Spleen (tissue), 7 donors: ENCODE data around the gene MYO1D.

Experiments
- CTCF ChIP-seq, 11 experiments: fragments of 200-600 bp in 7 of 11; fragments of 450-650 bp in 4 of 11; sonication (generic) in 4 of 11; IDR thresholded peaks in 8 of 11; conservative IDR thresholded peaks in 3 of 11; 1 replicate in 7 of 11; 2 replicates in 4 of 11; pipeline versions ENCODE4 v1.4.0 to v1.8.0; 2016 to 2021; ENCODE audit warnings: antibody characterized with exemption in 11 of 11, inconsistent platforms in 4 of 11, mild to moderate bottlenecking in 1 of 11
- POLR2A ChIP-seq, 3 donors: fragments of 450-650 bp; IDR thresholded peaks; one replicate each; pipeline ENCODE4 v1.5.1; 2017; ENCODE audit warnings: antibody characterized with exemption in 3 of 3, mild to moderate bottlenecking in 1 of 3
- donor health status: DM: no; HTN: no; CAD: no; lungs with moderate emphysema.
- donor health status: DM: no; HTN: no; CAD: no.
- donor health status: DM: no; HTN: no; CAD: no.

GRCh38 chr17:32793841-32794240 is 83.1 kb downstream of the MYO1D start:
- TF ChIP-seq CTCF (IDR thresholded peaks at IDR 0.05 in 8 of 11, conservative IDR thresholded peaks at IDR 0.05 in 3 of 11): no peak
- TF ChIP-seq POLR2A (IDR thresholded peaks at IDR 0.05): no peak
